HEK293 (cell line): Measurements from ENCODE around the gene CAB39L.
A peak's percentile ranks its signal among the peaks of the same experiment; 100 is the strongest.

ENCODE experiments used
- CTCF ChIA-PET: fragments of 350-600 bp; formaldehyde crosslinking; extraction: SDS; loops from one replicate; lab custom pipeline; 2021; ENCODE audit warnings: antibody characterized with exemption; lab: Yijun Ruan, JAX
- POLR2A ChIA-PET: fragments of 300-600 bp; formaldehyde crosslinking; extraction: SDS; loops from one replicate; lab custom pipeline; 2020; ENCODE audit warnings: antibody characterized with exemption, inconsistent platforms; lab: Yijun Ruan, JAX
- H3K27ac ChIP-seq: fragments of 200-500 bp; sonication (Bioruptor generic); 2 replicates; pipeline ENCODE4 v1.5.1; 2014; ENCODE audit warnings: low read depth, low read length, control low read depth, inconsistent platforms; ENCODE audit errors: extremely low read depth
- H3K36me3 ChIP-seq, 2 experiments: fragments of 200-500 bp in 1 of 2; sonication (Bioruptor generic) in 1 of 2; 1 replicate in 1 of 2; 2 replicates in 1 of 2; pipeline ENCODE4 v1.5.1; 2014 to 2017; ENCODE audit warnings: inconsistent platforms in 2 of 2, low read length in 2 of 2; ENCODE audit not compliant: control insufficient read depth in 2 of 2, insufficient read depth in 1 of 2
- H3K4me1 ChIP-seq: fragments of 200-500 bp; sonication (Bioruptor generic); 2 replicates; pipeline ENCODE4 v1.5.1; 2014; ENCODE audit warnings: mild to moderate bottlenecking, low read length, inconsistent platforms; ENCODE audit not compliant: control insufficient read depth, insufficient read depth
- H3K4me3 ChIP-seq: 2 replicates; pipeline ENCODE4 v1.5.1; 2011; ENCODE audit warnings: low read depth, mild to moderate bottlenecking, control low read depth, low read length, moderate library complexity
- H3K9me3 ChIP-seq: fragments of 200-500 bp; sonication (Bioruptor generic); 2 replicates; pipeline ENCODE4 v1.5.1; 2014; ENCODE audit warnings: low read depth, low read length, inconsistent platforms; ENCODE audit not compliant: control insufficient read depth, insufficient read depth
- ELK4 ChIP-seq: IDR thresholded peaks from 2 replicates; pipeline ENCODE4 v1.6.1; 2011; ENCODE audit warnings: mild to moderate bottlenecking, low read depth, low read length, borderline replicate concordance
- GLI2 ChIP-seq: fragments of 450-650 bp; formaldehyde crosslinking; IDR thresholded peaks from 2 replicates; pipeline ENCODE4; 2017; ENCODE audit warnings: missing biosample characterization, missing genetic modification characterization, low read depth, borderline replicate concordance
- GLIS1 ChIP-seq: fragments of 450-650 bp; formaldehyde crosslinking; IDR thresholded peaks from 2 replicates; pipeline ENCODE4 v1.5.1; 2016; ENCODE audit warnings: missing biosample characterization, missing genetic modification characterization
- HOXD13 ChIP-seq: sonication (generic); formaldehyde crosslinking; IDR thresholded peaks from 2 replicates; pipeline ENCODE4 v1.8.0; 2022; ENCODE audit warnings: missing genetic modification reagents, borderline replicate concordance
- KLF7 ChIP-seq: fragments of 450-650 bp; formaldehyde crosslinking; IDR thresholded peaks from 2 replicates; pipeline ENCODE4 v1.5.1; 2016; ENCODE audit warnings: missing biosample characterization, missing genetic modification characterization, borderline replicate concordance
- OSR2 ChIP-seq: fragments of 450-650 bp; formaldehyde crosslinking; IDR thresholded peaks from 2 replicates; pipeline ENCODE4 v1.5.1; 2016; ENCODE audit warnings: missing biosample characterization, missing genetic modification characterization
- PATZ1 ChIP-seq: fragments of 450-650 bp; formaldehyde crosslinking; IDR thresholded peaks from 2 replicates; pipeline ENCODE4 v1.5.1; 2016; ENCODE audit warnings: missing biosample characterization, missing genetic modification characterization
- PRDM6 ChIP-seq: fragments of 450-650 bp; formaldehyde crosslinking; IDR thresholded peaks from 2 replicates; pipeline ENCODE4 v1.5.1; 2017; ENCODE audit warnings: missing biosample characterization, missing genetic modification characterization
- RBAK ChIP-seq: fragments of 450-650 bp; formaldehyde crosslinking; IDR thresholded peaks from 2 replicates; pipeline ENCODE4 v1.5.1; 2016; ENCODE audit warnings: missing biosample characterization, missing genetic modification characterization
- REPIN1 ChIP-seq: fragments of 450-650 bp; formaldehyde crosslinking; IDR thresholded peaks from 2 replicates; pipeline ENCODE4 v1.5.1; 2017; ENCODE audit warnings: missing biosample characterization, missing genetic modification characterization, low read depth
- SCRT1 ChIP-seq: fragments of 450-650 bp; formaldehyde crosslinking; IDR thresholded peaks from 2 replicates; pipeline ENCODE4 v1.5.1; 2016; ENCODE audit warnings: missing biosample characterization, missing genetic modification characterization, borderline replicate concordance
- SP7 ChIP-seq: fragments of 450-650 bp; formaldehyde crosslinking; IDR thresholded peaks from 2 replicates; pipeline ENCODE4 v1.5.1; 2016; ENCODE audit warnings: missing biosample characterization, missing genetic modification characterization
- ZBTB48 ChIP-seq: fragments of 450-650 bp; formaldehyde crosslinking; IDR thresholded peaks from 2 replicates; pipeline ENCODE4 v1.5.1; 2016; ENCODE audit warnings: missing biosample characterization, missing genetic modification characterization
- ZNF10 ChIP-seq: fragments of 450-650 bp; formaldehyde crosslinking; IDR thresholded peaks from 2 replicates; pipeline ENCODE4 v1.5.1; 2017; ENCODE audit warnings: missing biosample characterization, missing genetic modification characterization
- ZNF157 ChIP-seq: fragments of 450-650 bp; formaldehyde crosslinking; IDR thresholded peaks from 2 replicates; pipeline ENCODE4 v1.5.1; 2016; ENCODE audit warnings: missing biosample characterization, missing genetic modification characterization
- ZNF2 ChIP-seq: fragments of 450-650 bp; formaldehyde crosslinking; IDR thresholded peaks from 2 replicates; pipeline ENCODE4 v1.5.1; 2016; ENCODE audit warnings: missing biosample characterization, missing genetic modification characterization
- ZNF223 ChIP-seq: fragments of 450-650 bp; formaldehyde crosslinking; IDR thresholded peaks from 2 replicates; pipeline ENCODE4 v1.5.1; 2016; ENCODE audit warnings: missing biosample characterization, missing genetic modification characterization
- ZNF350 ChIP-seq: fragments of 450-650 bp; formaldehyde crosslinking; IDR thresholded peaks from 2 replicates; pipeline ENCODE4 v1.5.0; 2017; ENCODE audit warnings: missing biosample characterization, mild to moderate bottlenecking, missing genetic modification characterization
- ZNF37A ChIP-seq: fragments of 450-650 bp; IDR thresholded peaks from 2 replicates; pipeline ENCODE4 v1.5.1; 2018; ENCODE audit warnings: missing biosample characterization, missing genetic modification characterization
- ZNF394 ChIP-seq: fragments of 450-650 bp; formaldehyde crosslinking; IDR thresholded peaks from 2 replicates; pipeline ENCODE4 v1.5.1; 2016; ENCODE audit warnings: missing biosample characterization, missing genetic modification characterization, mild to moderate bottlenecking, moderate library complexity, borderline replicate concordance
- ZNF558 ChIP-seq: fragments of 450-650 bp; formaldehyde crosslinking; IDR thresholded peaks from 2 replicates; pipeline ENCODE4 v1.5.1; 2016; ENCODE audit warnings: missing biosample characterization, missing genetic modification characterization
- ZNF624 ChIP-seq: fragments of 450-650 bp; formaldehyde crosslinking; IDR thresholded peaks from 2 replicates; pipeline ENCODE4 v1.5.1; 2017; ENCODE audit warnings: missing biosample characterization, missing genetic modification characterization
- ZNF664 ChIP-seq: fragments of 450-650 bp; formaldehyde crosslinking; IDR thresholded peaks from 2 replicates; pipeline ENCODE4 v1.5.1; 2016; ENCODE audit warnings: missing biosample characterization, missing genetic modification characterization
- ZNF791 ChIP-seq: fragments of 450-650 bp; formaldehyde crosslinking; IDR thresholded peaks from 2 replicates; pipeline ENCODE4 v1.5.1; 2016; ENCODE audit warnings: missing biosample characterization, missing genetic modification characterization
- ZNF843 ChIP-seq: fragments of 450-650 bp; formaldehyde crosslinking; IDR thresholded peaks from 2 replicates; pipeline ENCODE4 v1.5.1; 2016; ENCODE audit warnings: missing biosample characterization, missing genetic modification characterization
- TF ChIP-seq, protein P1 (sequence below): fragments of 450-650 bp; IDR thresholded peaks from 2 replicates; pipeline ENCODE4 v1.5.1; 2018; ENCODE audit warnings: missing biosample characterization, mild to moderate bottlenecking, missing genetic modification characterization
- TF ChIP-seq, protein P2 (sequence below): fragments of 450-650 bp; formaldehyde crosslinking; IDR thresholded peaks from 2 replicates; pipeline ENCODE4 v1.5.1; 2016; ENCODE audit warnings: missing biosample characterization, missing genetic modification characterization
- TF ChIP-seq, protein P3 (sequence below): fragments of 450-650 bp; formaldehyde crosslinking; IDR thresholded peaks from 2 replicates; pipeline ENCODE4 v1.5.1; 2016; ENCODE audit warnings: missing biosample characterization, missing genetic modification characterization

CAB39L gene

DNA sequence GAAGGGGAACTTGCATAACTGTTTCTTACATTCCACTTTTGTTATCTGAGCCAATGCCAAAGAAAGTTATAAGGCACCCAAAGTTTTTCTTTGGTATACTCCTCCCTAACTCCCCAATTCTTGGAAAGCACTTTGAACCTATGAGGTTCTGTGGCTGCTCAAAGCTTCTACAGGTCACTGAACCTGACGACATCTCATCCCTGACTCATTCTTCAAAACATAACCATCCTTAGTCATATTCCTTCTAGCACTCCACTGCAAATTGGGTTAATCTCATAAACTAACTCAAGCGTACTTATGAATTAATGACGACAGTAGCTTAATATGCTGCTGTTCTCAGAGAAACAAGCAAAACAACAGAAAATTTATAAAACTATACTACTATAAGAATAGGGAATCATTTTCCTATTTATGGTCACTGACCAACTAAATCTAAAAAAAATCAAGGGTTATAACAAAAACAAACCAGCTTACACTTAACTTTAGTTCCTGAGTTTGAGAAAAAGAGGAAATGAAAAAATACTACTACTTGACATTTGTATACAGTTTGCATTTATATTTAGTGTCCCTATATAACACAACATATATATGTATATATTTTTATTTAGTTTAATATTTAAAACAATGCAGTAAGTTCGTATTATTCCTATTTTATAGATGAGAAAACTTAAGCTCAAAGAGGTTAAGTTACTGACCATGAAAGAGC, 69.1 kb downstream of the CAB39L start:
- CTCF ChIA-PET: interaction anchor here (2.2 kb wide), 1 partner anchor 19 kb away, joined by 4 read pairs; no protein-coding TSS in a partner anchor
- Histone ChIP-seq H3K36me3 (no peaks in the 10 kb centered on the region), H3K4me3 (no peak overlapping the region), H3K27ac (no peak overlapping the region), H3K9me3 (no peaks in the 10 kb centered on the region), H3K4me1 (peaks cover 12% of the 10 kb centered on the region; the same call in 1 of the 2 replicates)
- POLR2A ChIA-PET: no interaction called here
- no peak for TF ChIP-seq ZNF223 (tag by site-specific recombination)
- TF ChIP-seq ZNF558: peak; percentile 85
- TF ChIP-seq SCRT1: no peak
- no peak for TF ChIP-seq RBAK (tag by site-specific recombination)
- peak; percentile 41; the same call in 1 of the 2 replicates for TF ChIP-seq PRDM6
- no peak for TF ChIP-seq ZNF350 (tag by site-specific recombination)
- 0 out of 2 replicates have a peak, but pooled peaks have one; percentile 17 for TF ChIP-seq ZNF394 (tag by site-specific recombination)
- no peak for TF ChIP-seq ZNF843 (tag by site-specific recombination)
- TF ChIP-seq ELK4: no peak
- TF ChIP-seq ZNF157: no peak
- TF ChIP-seq OSR2 (tag by site-specific recombination): peak; percentile 38; the same call in 1 of the 2 replicates
- TF ChIP-seq ZNF2: no peak
- no peak for TF ChIP-seq ZNF664 (tag by site-specific recombination)
- TF ChIP-seq, protein P1, sequence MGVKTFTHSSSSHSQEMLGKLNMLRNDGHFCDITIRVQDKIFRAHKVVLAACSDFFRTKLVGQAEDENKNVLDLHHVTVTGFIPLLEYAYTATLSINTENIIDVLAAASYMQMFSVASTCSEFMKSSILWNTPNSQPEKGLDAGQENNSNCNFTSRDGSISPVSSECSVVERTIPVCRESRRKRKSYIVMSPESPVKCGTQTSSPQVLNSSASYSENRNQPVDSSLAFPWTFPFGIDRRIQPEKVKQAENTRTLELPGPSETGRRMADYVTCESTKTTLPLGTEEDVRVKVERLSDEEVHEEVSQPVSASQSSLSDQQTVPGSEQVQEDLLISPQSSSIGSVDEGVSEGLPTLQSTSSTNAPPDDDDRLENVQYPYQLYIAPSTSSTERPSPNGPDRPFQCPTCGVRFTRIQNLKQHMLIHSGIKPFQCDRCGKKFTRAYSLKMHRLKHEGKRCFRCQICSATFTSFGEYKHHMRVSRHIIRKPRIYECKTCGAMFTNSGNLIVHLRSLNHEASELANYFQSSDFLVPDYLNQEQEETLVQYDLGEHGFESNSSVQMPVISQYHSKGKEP (tag by site-specific recombination): no peak
- no peak for TF ChIP-seq ZNF10 (tag by site-specific recombination)
- TF ChIP-seq GLI2 (tag by site-specific recombination): no peak
- no peak for TF ChIP-seq ZNF37A (tag by site-specific recombination)
- no peak for TF ChIP-seq PATZ1
- TF ChIP-seq ZBTB48 (tag by site-specific recombination): no peak
- no peak for TF ChIP-seq GLIS1
- TF ChIP-seq, protein P2, sequence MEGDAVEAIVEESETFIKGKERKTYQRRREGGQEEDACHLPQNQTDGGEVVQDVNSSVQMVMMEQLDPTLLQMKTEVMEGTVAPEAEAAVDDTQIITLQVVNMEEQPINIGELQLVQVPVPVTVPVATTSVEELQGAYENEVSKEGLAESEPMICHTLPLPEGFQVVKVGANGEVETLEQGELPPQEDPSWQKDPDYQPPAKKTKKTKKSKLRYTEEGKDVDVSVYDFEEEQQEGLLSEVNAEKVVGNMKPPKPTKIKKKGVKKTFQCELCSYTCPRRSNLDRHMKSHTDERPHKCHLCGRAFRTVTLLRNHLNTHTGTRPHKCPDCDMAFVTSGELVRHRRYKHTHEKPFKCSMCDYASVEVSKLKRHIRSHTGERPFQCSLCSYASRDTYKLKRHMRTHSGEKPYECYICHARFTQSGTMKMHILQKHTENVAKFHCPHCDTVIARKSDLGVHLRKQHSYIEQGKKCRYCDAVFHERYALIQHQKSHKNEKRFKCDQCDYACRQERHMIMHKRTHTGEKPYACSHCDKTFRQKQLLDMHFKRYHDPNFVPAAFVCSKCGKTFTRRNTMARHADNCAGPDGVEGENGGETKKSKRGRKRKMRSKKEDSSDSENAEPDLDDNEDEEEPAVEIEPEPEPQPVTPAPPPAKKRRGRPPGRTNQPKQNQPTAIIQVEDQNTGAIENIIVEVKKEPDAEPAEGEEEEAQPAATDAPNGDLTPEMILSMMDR (tag by site-specific recombination): no peak
- TF ChIP-seq HOXD13 (CRISPR knock-in tag): no peak
- no peak for TF ChIP-seq REPIN1 (tag by site-specific recombination)
- no peak for TF ChIP-seq ZNF624 (tag by site-specific recombination)
- TF ChIP-seq ZNF791 (tag by site-specific recombination): no peak
- TF ChIP-seq SP7 (tag by site-specific recombination): peak; percentile 50; the same call in 1 of the 2 replicates
- no peak for TF ChIP-seq KLF7 (tag by site-specific recombination)
- TF ChIP-seq, protein P3, sequence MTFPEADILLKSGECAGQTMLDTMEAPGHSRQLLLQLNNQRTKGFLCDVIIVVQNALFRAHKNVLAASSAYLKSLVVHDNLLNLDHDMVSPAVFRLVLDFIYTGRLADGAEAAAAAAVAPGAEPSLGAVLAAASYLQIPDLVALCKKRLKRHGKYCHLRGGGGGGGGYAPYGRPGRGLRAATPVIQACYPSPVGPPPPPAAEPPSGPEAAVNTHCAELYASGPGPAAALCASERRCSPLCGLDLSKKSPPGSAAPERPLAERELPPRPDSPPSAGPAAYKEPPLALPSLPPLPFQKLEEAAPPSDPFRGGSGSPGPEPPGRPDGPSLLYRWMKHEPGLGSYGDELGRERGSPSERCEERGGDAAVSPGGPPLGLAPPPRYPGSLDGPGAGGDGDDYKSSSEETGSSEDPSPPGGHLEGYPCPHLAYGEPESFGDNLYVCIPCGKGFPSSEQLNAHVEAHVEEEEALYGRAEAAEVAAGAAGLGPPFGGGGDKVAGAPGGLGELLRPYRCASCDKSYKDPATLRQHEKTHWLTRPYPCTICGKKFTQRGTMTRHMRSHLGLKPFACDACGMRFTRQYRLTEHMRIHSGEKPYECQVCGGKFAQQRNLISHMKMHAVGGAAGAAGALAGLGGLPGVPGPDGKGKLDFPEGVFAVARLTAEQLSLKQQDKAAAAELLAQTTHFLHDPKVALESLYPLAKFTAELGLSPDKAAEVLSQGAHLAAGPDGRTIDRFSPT (tag by site-specific recombination): peak; percentile 67; the same call in 1 of the 2 replicates
